Measurements from ENCODE around the gene HSD17B1.

Gene HSD17B1

DNA sequence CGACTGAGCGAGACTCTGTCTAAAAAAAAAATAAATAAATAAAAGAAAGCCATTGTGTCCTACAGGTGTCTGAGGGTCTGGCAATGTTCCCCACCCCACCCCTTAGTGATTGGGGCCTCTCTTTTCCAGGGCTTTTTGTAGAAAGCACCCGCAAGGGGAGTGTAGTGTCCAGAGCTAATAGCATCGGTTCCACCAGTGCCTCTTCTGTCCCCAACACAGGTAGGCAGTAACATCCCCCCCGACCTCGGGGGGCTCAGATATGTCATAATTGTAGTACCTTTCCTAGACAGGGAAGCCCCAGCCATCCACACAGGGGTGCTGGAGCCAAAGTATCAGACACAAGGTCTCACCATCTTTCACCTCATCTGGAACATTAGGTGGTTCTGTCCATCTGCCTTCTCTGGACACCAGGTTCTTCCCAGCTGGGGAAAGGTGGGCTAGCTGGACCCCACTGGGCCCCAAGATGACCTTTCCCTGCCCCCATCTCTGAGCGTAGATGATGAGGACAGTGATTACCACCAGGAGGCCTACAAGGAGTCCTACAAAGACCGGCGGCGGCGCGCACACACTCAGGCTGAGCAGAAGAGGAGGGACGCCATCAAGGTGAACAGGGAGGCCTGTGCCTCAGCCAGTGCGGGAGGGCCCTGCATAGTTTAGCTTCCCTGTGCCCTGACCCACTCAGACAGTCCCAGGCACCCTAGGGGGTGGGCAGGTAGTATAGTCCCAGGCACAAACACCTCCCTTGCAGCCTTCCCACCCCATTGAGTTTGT, 15.8 kb downstream of the HSD17B1 start:
- DNase-seq: no peak

DNA sequence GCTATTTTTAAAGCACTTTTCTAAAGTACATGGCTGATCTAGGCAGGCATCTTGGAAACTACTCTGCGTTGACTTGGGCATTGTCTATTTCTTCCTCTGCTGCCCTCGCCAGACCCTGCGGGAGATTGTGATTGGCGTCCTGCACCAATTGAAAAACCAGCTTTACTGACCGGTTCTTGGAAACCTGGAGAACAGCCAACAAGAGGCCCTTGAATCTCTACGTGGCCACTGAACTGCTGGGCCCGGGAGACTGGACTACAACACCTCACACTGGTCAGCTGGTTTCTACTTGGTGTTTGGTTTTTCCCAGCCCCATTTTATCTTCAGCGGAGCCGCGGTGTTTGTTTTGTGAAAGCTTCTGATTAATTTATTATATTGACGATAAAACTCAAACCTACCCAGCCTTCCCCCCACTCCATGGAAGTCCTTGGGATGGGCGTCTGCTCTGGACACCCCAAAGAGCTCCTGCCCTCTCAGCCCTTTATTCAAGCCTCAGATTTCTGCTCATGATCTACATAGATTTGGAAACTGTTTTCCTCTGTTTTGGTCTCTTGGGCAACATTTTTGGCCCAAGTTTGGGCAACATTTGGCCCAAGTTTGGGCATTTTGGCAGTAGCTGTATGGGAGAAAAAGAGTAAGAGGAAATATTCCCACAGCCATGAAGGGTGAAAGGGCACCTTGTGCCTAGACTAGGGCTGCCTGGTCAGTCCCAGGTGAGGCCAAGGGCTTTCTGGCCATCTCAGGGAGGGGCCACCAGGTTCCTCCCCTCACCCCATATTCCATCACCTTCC, 18.9 kb downstream of the HSD17B1 start:
- DNase-seq: no peak

DNA sequence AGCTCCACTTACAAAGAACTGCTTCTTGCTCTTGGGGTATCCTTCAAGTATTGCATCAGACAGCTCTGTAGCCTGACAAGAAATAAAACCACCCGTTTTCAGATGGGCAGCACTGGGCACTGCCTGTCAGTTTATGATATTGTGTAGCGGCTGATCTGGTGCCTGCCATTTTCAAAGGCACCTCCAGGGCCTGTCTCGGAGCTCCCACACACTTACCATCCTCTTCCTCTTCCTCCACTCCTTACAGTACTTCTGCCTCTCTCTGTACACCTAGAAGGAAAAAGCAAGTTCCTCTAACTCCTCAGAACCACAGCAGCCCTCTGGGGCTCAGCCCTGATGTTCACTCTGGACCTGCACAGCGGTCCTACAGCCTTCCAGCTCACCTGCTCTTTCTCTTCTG, 20.4 kb downstream of the HSD17B1 start:
- DNase-seq: no peak

DNA sequence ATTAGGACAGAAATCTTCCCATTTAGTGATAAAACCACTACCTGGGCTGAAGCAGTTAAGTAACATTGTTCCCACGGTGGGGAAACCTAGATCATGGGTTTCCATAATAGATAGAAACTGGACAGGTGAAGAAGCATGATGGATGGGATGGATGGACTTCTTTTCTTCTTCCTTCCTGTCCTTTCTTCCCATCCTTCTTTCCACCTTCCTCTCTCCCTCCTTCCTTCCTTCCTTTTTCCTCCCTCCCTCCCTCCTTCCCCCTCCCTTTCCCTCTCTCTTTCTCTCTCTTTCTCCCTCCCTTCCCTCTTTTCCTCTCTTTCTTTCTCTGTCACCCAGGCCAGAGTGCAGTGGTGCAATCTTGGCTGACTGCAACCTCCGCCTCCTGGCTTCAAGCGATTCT, 21.7 kb downstream of the HSD17B1 start:
- no peak for DNase-seq

DNA sequence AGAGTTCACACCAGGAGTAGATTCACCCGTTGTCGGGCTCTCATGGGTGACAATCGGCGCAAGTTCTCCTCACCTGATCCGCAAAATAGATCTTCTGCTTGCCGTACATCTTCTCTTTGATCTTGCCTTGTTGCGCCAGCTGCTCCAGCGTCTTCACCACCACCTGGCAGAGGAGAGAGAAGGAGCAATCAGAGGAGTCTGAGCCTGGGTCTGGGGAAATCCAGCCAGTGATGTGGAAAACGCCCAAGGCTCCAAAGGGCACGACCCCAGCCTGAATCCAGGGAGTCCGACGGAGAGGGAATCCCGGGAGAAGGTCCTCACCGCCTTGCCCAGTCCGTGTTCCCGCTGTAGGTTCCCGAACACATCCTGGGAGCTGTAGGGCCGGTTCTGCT, 24.4 kb downstream of the HSD17B1 start:
- DNase-seq: no peak

DNA sequence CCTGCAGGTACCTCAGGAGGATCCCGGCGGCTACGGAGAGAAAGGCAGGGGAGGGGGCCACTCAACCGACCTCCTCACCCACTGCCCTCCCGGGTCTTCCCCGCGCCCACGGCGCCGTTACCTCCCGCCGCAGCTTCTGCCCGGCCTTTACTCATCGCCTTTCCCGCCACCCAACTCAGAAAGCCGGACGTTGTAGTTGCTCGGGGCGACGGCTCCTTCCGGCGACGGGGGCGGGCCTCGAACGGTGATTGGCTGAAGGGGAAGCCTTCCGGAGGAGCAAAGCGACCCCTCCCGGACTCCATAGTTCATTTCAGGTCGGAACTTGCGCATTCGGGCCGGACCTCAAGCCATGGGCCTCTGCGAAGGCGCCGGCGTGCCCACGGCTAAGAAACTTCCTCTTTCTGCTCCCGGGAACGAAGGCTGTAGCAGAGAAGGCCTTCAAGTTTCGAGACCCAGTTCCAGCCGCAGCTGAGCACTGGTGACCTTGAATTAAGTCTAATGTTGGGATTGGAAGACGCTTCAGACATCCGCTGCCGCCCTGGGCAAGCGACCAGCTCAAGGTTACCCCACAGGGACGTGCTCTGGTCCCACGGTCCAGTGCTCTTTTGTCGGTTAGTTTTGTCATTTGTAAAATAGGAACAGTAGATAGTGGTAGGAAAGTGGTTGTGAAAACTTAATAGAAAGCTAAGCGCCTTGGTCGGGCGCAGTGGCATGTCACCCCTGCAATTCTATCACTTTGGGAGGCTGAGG, 25.0 kb downstream of the HSD17B1 start, which contains the start of gene PSMC3IP:
PSMC3IP (minus strand) TSS at position 198 of the 750 bp plus-strand sequence; CDS start at position 155, 43 bp downstream.
- DNase-seq: peak; percentile 89

DNA sequence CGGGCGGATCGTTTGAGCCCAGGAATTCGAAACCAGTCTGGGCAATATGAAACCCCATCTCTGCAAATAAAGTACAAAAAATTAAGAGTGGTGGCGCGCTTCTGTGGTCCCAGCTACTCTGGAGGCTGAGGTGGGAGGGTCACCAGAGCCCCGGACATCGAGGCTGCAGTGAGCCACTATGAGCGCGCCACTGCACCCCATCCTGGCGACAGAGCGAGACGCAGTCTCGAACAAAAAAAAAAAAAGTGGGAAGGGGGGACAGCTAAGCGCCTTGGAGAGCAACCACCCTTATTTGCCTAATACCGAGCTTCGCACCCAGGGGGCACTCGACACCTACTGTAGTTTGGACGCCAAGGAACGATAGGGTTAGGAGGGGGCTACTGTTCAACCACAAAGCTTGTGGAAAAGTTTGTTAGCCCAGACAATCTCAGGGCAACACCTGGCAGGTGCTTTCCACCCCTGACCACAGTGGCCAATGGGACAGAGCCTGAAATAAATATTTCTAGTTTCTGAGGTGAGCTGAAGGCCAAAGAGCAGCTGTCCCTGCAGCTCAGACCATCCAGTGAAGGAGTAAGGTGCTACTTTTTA, 25.7 kb downstream of the HSD17B1 start:
- DNase-seq: peak; percentile 57

DNA sequence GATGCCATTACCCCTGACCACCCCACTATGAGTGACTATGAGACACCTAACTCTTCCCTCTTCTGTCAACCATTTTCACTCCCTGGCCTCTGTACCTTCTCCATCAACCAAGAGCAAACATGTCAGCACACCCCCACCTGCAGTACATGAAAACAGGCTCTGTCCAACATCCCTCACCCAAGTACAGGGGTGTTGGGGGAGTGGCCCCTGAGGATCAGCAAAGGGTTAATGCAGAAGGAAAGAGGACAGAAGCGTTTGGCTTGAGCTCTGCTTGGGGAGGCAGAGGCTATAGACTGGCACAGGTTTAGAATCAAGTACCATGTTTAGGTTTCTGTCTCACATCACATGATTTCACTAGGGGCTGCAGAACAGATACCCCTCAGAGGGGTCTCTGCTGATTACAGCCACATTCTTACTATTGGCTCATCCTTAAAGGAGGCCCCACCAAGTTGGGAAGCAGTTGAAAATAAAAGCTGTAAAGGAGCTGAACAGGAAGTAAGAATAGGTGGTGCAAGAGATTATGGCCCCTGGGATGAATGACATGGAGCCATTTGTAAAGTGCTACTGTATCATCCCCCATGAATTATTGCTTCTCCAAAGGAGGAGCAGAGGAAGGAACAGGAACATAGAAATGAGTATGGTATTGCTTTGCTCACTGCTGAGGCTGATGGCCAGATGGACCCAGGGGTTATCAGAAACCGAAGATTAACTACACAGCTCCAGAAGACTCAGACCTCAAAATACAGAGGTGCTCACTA, 27.2 kb downstream of the HSD17B1 start:
- no peak for DNase-seq

DNA sequence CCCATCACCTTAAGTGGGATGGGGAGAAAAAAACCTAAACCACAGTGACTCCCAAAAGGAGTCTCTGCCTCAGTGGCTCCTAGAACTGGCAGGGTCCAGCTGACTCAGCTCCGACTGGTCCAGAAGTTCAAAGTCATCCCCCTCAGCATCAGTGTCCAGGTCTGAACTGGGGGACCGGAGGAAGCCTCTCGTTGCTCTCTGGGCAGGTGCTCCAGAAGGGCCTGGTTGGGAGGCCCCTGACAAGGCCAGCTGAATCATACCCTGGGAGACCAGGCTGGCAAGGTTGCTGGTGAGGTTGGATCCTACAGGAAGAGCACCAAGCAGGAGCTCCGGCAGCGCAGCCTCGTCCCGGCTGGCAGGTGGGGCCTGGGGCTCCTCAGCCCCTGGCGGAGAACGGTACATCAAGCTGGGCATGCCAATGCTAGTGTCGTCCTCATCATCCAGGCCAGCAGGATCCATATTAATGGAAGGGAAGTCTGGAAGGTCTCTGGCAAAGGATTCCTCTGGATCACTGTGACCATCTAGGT, 29.1 kb downstream of the HSD17B1 start:
- no peak for DNase-seq

DNA sequence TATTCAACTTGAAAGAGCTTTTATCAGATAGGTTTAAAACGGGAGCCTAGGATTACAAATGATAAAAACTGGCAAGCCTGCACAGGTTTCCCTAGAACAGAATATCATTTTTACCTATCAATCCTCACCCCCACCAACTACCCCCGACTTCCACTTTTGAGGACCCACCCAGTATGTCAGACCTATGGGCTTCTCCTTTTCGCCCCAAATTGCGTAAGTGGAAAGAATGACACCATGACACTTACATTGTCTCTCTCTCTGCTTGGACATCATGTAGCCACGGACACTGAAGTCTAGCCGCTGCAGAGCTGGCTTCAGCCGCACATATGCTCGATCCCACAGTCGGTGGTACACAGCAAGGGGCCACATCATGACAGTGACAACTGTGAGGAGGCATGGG, 32.2 kb downstream of the HSD17B1 start:
- DNase-seq: no peak

DNA sequence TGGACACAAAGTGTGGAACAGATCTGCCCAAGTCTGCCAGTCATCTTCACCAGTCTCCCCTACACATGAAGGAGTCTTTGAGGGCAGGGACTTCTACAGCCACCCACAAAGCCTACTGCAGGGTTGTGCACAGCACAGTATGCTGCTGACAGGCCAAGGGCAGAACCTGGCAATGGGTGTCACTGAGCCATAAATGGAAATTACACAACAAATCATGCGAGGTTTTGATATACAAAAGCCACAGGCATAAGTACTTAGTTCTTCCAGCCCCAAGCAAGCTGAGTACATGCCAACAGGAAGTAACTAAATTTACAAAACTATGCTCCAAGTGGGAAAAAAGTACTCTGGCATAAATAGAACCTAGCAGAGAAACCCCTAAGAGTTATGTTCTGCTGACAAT, 32.6 kb downstream of the HSD17B1 start:
- no peak for DNase-seq

DNA sequence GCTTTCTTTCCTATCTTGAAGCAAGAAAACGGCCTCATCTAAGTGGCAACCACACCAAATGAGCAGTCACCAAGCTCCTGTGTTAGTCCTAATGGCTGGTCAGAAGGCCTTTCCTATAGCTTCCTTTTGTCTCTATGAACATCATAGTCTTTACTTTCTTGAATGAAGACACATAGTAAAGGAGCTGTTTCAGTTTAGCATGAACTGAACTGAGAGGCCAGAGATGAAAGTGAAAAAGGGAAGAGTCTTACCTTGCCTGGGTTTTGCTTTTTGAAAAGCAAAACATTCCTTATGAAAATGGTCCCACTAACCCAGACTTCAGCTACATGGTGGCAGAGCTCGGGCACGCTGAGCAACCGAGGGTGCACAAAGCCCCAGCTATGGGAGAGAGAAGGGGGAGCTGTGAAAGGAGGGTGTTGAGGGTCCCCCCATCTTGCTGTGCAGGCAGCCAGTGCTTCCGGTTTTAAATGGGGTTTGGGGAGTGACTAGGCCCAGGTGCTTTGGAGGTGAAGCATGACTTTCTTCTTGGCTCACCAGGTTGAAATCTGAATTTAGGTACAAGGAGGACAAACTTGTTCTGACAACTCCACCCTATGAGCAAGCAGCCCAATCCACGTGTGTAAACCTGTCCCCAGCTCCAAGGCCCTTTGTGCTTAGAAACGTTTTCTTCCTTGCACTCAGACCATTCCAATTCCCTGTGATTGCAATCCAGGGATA, 33.9 kb downstream of the HSD17B1 start:
- DNase-seq: no peak

DNA sequence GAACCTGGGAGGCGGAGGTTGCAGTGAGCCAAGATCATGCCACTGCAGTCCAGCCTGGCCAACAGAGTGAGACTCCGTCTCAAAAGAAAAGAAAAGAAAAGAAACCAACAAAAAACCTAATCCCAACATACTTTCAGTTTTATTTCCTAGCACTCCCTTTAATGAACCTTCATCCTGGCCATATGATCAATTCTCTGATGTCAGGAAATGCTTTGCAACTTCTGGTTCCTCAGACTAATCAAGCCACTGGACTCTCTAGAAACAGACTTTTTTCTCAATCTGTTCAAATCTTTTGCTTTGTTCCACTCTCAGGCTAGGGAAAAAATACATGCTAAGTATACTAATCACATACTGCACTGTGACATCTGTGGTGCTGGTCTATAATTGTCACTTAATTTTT, 38.2 kb downstream of the HSD17B1 start:
- DNase-seq: no peak

DNA sequence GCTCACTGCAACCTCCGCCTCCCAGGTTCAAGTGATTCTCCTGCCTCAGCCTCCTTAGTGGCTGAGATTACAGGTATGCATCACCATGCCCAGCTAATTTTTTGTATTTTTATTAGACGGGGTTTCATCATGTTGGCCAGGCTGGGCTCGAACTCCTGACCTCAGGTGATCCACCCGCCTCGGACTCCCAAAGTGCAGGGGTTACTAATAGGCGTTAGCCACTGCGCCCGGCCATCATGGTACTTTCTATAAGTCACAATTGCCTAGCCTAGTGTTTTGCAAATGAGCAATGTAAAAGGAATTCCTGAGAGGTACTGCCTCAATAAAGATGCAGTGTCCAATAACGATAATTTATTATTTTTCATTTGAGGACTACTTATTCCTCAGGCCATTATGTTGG, 38.7 kb downstream of the HSD17B1 start:
- no peak for DNase-seq

DNA sequence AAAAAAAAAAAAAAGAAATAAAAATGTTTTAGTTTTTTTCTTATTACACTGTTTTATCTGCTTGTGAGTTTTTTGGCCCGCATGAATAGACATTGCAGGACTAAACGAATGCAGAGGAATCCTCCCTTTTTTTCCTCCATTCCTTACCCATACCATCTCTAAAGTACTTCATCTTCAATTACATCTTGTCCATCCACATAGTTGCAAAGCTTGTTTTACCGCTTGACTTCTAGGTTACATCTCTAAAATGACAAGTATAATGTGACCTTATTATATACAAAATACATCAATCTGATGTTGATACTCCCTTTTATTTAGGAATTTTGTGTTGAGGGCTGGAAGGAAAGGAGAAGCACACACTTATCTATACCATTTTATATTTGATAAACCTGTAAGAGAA, 43.7 kb downstream of the HSD17B1 start:
- no peak for DNase-seq

DNA sequence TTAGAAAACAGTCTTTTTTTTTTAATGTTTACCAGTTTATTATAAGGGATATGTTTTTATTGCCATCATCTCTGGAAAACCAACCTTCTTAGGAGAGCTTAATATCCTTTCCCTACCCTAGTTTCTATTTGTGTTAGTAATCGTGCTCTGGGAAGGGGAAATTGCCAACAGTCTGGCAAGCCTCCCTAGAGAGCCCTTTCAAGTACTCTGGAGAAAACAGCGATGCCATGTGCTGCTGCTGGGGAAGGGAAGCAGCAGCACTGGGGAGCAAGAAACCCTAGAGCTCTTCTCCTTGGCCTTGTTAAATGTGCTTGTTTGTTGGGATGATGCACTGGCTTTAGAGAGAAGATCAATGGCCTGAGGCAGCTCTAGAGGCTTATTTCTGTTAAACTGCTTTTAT, 46.2 kb downstream of the HSD17B1 start:
- DNase-seq: peak; percentile 11

DNA sequence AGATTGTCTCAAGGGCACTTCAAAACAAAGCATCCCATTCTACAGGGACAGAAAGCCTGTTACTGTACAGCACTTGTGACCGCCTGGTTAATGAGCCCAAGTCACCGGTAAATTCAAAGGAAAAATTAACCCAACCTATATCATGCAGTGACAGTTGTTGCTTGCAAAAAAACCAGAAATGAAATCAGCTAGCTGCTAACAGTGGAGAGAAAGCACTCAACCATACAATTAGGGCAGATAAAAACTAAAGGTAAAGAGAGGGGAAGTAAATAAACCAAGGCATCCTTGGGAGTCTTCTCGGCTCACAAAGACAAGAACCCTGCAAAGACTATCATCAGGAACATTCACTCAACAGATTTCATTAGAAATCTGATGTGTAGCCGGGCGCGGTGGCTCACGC, 50.6 kb downstream of the HSD17B1 start:
- no peak for DNase-seq
